H9 (cell line): ENCODE measurements around the gene ASCL3. TPM values are rescaled to one million over a fixed set of nuclear protein-coding genes. Genes with fewer than 3 reads are reported as not detected.
A peak's percentile ranks its signal among the peaks of the same experiment; 100 is the strongest.

Source experiments
- DNase-seq: peaks from one replicate; pipeline ENCODE4 v3.0.0-alpha.2; 2017
- H2AFZ ChIP-seq: one replicate; pipeline ENCODE4 v1.6.1; 2013; ENCODE audit warnings: mild to moderate bottlenecking, low read length, control low read depth, moderate library complexity
- H2AK5ac ChIP-seq: 2 replicates; pipeline ENCODE4 v1.6.1; 2013; ENCODE audit warnings: low read length, control low read depth, mixed read lengths; ENCODE audit not compliant: insufficient read length
- H2BK120ac ChIP-seq: one replicate; pipeline ENCODE4 v1.6.1; 2013; ENCODE audit warnings: low read depth, mild to moderate bottlenecking, low read length, control low read depth, inconsistent platforms; ENCODE audit not compliant: poor library complexity, severe bottlenecking
- H2BK12ac ChIP-seq: 2 replicates; pipeline ENCODE4 v1.6.1; 2013; ENCODE audit warnings: low read length, control low read depth, mixed read lengths, low read depth; ENCODE audit not compliant: insufficient read length
- H2BK15ac ChIP-seq: 2 replicates; pipeline ENCODE4 v1.6.1; 2013; ENCODE audit warnings: low read depth, low read length, control low read depth
- H2BK20ac ChIP-seq: one replicate; pipeline ENCODE4 v1.6.1; 2013; ENCODE audit warnings: low read depth, mild to moderate bottlenecking, low read length, control low read depth, inconsistent platforms; ENCODE audit not compliant: poor library complexity, severe bottlenecking
- H2BK5ac ChIP-seq: 2 replicates; pipeline ENCODE4 v1.6.1; 2013; ENCODE audit warnings: low read length, control low read depth, mixed read lengths; ENCODE audit not compliant: insufficient read length
- H3K14ac ChIP-seq: 2 replicates; pipeline ENCODE4 v1.6.1; 2013; ENCODE audit warnings: low read length, control low read depth; ENCODE audit not compliant: insufficient read depth
- H3K18ac ChIP-seq: 2 replicates; pipeline ENCODE4 v1.6.1; 2013; ENCODE audit warnings: low read depth, mild to moderate bottlenecking, mixed read lengths, low read length, control low read depth; ENCODE audit not compliant: insufficient read length
- H3K23ac ChIP-seq: 2 replicates; pipeline ENCODE4 v1.6.1; 2013; ENCODE audit warnings: low read length, control low read depth, mixed read lengths, low read depth; ENCODE audit not compliant: insufficient read length
- H3K23me2 ChIP-seq: 2 replicates; pipeline ENCODE4 v1.6.1; 2013; ENCODE audit warnings: low read depth, mild to moderate bottlenecking, mixed read lengths, low read length, control low read depth; ENCODE audit not compliant: insufficient read length, poor library complexity, severe bottlenecking
- H3K27ac ChIP-seq: 2 replicates; pipeline ENCODE4 v1.5.1; 2013; ENCODE audit warnings: low read length, control low read depth, mixed read lengths, low read depth; ENCODE audit not compliant: insufficient read length
- H3K27me3 ChIP-seq: 2 replicates; pipeline ENCODE4 v1.6.1; 2013; ENCODE audit warnings: low read length, control low read depth, inconsistent platforms; ENCODE audit not compliant: insufficient read depth
- H3K4ac ChIP-seq: 2 replicates; pipeline ENCODE4 v1.6.1; 2013; ENCODE audit warnings: low read depth, mild to moderate bottlenecking, control low read depth, inconsistent platforms, low read length, moderate library complexity
- H3K4me1 ChIP-seq: 2 replicates; pipeline ENCODE4 v1.6.1; 2013; ENCODE audit warnings: low read length, control low read depth, inconsistent platforms; ENCODE audit not compliant: insufficient read depth
- H3K4me2 ChIP-seq: 2 replicates; pipeline ENCODE4 v1.6.1; 2013; ENCODE audit warnings: low read length, control low read depth, mixed read lengths; ENCODE audit not compliant: insufficient read length, insufficient read depth
- H3K56ac ChIP-seq: 2 replicates; pipeline ENCODE4 v1.6.1; 2013; ENCODE audit warnings: low read depth, mild to moderate bottlenecking, mixed read lengths, low read length, control low read depth; ENCODE audit not compliant: insufficient read length
- H3K79me1 ChIP-seq: 2 replicates; pipeline ENCODE4 v1.6.1; 2013; ENCODE audit warnings: low read depth, mild to moderate bottlenecking, moderate library complexity, low read length, control low read depth, inconsistent platforms; ENCODE audit not compliant: insufficient read depth, poor library complexity, severe bottlenecking
- H3K79me2 ChIP-seq: 2 replicates; pipeline ENCODE4 v1.6.1; 2013; ENCODE audit warnings: low read length, control low read depth, inconsistent platforms; ENCODE audit not compliant: insufficient read depth
- H3K9ac ChIP-seq: 2 replicates; pipeline ENCODE4 v1.6.1; 2013; ENCODE audit warnings: low read length, control low read depth, mixed read lengths; ENCODE audit not compliant: insufficient read length; ENCODE audit errors: extremely low read depth
- H3K9me3 ChIP-seq: one replicate; pipeline ENCODE4 v1.6.1; 2013; ENCODE audit warnings: low read depth, low read length, inconsistent platforms; ENCODE audit not compliant: control insufficient read depth
- H3T11ph ChIP-seq: one replicate; pipeline ENCODE4 v1.6.1; 2013; ENCODE audit warnings: mild to moderate bottlenecking, low read length, control low read depth, inconsistent platforms
- H4K20me1 ChIP-seq: one replicate; pipeline ENCODE4 v1.6.1; 2013; ENCODE audit not compliant: control insufficient read depth, insufficient read length, insufficient read depth
- H4K5ac ChIP-seq: 2 replicates; pipeline ENCODE4 v1.6.1; 2013; ENCODE audit warnings: low read depth, mild to moderate bottlenecking, mixed read lengths, low read length, control low read depth; ENCODE audit not compliant: insufficient read length
- H4K8ac ChIP-seq: replicated peaks from 2 replicates; pipeline ENCODE4 v1.6.1; 2013; ENCODE audit warnings: low read length, control low read depth, mixed read lengths, low read depth; ENCODE audit not compliant: insufficient read length
- H4K91ac ChIP-seq: 2 replicates; pipeline ENCODE4 v1.6.1; 2013; ENCODE audit warnings: low read depth, mild to moderate bottlenecking, moderate library complexity, mixed read lengths, low read length, control low read depth; ENCODE audit not compliant: insufficient read length
- H3K27ac Mint-ChIP-seq, 3 experiments: 2 replicates in 2 of 3; 3 replicates in 1 of 3; pipeline ENCODE4 v1.8.0; 2020 to 2021; ENCODE audit warnings: mixed read lengths in 3 of 3, mild to moderate bottlenecking in 1 of 3, moderate library complexity in 1 of 3
- H3K27me3 Mint-ChIP-seq: 2 replicates; pipeline ENCODE4 v1.8.0; 2021; ENCODE audit warnings: low read depth, mild to moderate bottlenecking, moderate library complexity, mixed read lengths
- H3K36me3 Mint-ChIP-seq, 3 experiments: 2 replicates in 2 of 3; 3 replicates in 1 of 3; pipeline ENCODE4 v1.8.0; 2020 to 2021; ENCODE audit warnings: low read depth in 3 of 3, mixed read lengths in 3 of 3; ENCODE audit not compliant: insufficient read depth in 1 of 3
- H3K4me1 Mint-ChIP-seq, 2 experiments: 2 replicates each; pipeline ENCODE4 v1.8.0; 2020; ENCODE audit warnings: mixed read lengths in 2 of 2
- H3K4me3 Mint-ChIP-seq, 2 experiments: 2 replicates in 1 of 2; 3 replicates in 1 of 2; pipeline ENCODE4 v1.8.0; 2020 to 2021; ENCODE audit warnings: mild to moderate bottlenecking in 2 of 2, mixed read lengths in 2 of 2, moderate library complexity in 1 of 2
- H3K9me3 Mint-ChIP-seq, 2 experiments: 2 replicates in 1 of 2; 3 replicates in 1 of 2; pipeline ENCODE4 v1.8.0; 2020; ENCODE audit warnings: mild to moderate bottlenecking in 2 of 2, mixed read lengths in 2 of 2, moderate library complexity in 1 of 2
- WGBS: extraction: QIAGEN DNeasy Blood & Tissue Kit; methylation state at CpG from one replicate; pipeline ENCODE4 v1.1.7; 2013; ENCODE audit warnings: missing lambda C conversion rate, low lambda C conversion rate, mixed read lengths; ENCODE audit not compliant: insufficient read length; ENCODE audit errors: extremely low coverage; 5-methylcytosine and 5-hydroxymethylcytosine counted together
- total RNA-seq: library from RNA; stranded (reverse); gene quantifications from 2 replicates; pipeline ENCODE4 v1.2.1, GENCODE V29; 2021
- TF ChIP-seq, protein P1 (sequence below): fragments of 200-600 bp; sonication (generic); conservative IDR thresholded peaks from 3 replicates; pipeline ENCODE4 v1.8.0; 2021; ENCODE audit warnings: antibody characterized with exemption, mild to moderate bottlenecking

The ASCL3 gene
- total RNA-seq, 1 experiment from 2014 or later, result not detected

DNA sequence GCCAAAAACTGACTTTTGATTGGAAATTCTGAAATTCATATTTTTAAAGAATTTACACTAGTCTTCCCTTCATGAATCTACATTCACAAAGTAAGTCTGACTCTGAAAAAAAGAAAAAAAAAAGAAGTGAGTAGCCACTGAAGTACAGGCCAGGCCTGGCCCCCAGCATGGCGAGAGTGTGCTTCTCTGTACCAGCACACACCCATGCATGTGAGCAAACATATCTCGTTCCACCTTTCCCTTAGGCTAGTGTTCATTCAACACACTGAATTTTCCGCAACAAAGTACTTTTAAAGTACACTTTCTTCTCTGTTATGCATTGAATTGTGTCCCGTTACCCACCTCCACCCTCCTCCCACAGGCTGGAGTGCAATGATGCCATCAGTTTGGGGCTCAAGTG is 14.6 kb downstream of the ASCL3 start:
- Histone ChIP-seq H3K18ac (no peak overlapping the region), H2BK15ac (no peak overlapping the region), H2AFZ (no peak overlapping the region), H2BK5ac (no peak overlapping the region), H3K4me1 (peaks cover 5% of the 10 kb centered on the region; the same call in 1 of the 2 replicates), H3K4ac (no peak overlapping the region), H4K20me1 (no peaks in the 10 kb centered on the region), H3K27me3 (no peaks in the 10 kb centered on the region), H3K56ac (no peak overlapping the region), H3T11ph (no peak overlapping the region), H3K79me1 (no peaks in the 10 kb centered on the region), H3K4me2 (no peak overlapping the region), H3K9ac (no peak overlapping the region), H2BK20ac (no peak overlapping the region), H3K23ac (no peak overlapping the region), H3K79me2 (no peaks in the 10 kb centered on the region), H3K23me2 (no peaks in the 10 kb centered on the region), H2BK12ac (no peak overlapping the region), H4K91ac (no peak overlapping the region), H4K5ac (no peak overlapping the region), H4K8ac (no peak overlapping the region), H3K14ac (no peak overlapping the region), H3K9me3 (no peaks in the 10 kb centered on the region), H2BK120ac (no peak overlapping the region), H3K27ac (no peak overlapping the region), H2AK5ac (no peak overlapping the region)
- Mint-ChIP-seq H3K36me3 (peaks cover 0 to 3% (median 3%) of the 10 kb centered on the region in 3 experiments; a peak in 3 of 7 replicates), H3K27ac (peak overlapping the region in 1 of 3 experiments; percentile 29; a peak in 1 of 7 replicates), H3K27me3 (peaks cover 1% of the 10 kb centered on the region; the same call in 1 of the 2 replicates), H3K9me3 (no peaks in the 10 kb centered on the region), H3K4me3 (no peak overlapping the region), H3K4me1 (peaks cover 4 to 7% of the 10 kb centered on the region in 2 experiments; a peak in 3 of 4 replicates)
- DNase-seq, result no peak
- no CpG with 5 or more reads among the region's 4 CpGs for WGBS
- TF ChIP-seq, protein P1, sequence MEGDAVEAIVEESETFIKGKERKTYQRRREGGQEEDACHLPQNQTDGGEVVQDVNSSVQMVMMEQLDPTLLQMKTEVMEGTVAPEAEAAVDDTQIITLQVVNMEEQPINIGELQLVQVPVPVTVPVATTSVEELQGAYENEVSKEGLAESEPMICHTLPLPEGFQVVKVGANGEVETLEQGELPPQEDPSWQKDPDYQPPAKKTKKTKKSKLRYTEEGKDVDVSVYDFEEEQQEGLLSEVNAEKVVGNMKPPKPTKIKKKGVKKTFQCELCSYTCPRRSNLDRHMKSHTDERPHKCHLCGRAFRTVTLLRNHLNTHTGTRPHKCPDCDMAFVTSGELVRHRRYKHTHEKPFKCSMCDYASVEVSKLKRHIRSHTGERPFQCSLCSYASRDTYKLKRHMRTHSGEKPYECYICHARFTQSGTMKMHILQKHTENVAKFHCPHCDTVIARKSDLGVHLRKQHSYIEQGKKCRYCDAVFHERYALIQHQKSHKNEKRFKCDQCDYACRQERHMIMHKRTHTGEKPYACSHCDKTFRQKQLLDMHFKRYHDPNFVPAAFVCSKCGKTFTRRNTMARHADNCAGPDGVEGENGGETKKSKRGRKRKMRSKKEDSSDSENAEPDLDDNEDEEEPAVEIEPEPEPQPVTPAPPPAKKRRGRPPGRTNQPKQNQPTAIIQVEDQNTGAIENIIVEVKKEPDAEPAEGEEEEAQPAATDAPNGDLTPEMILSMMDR, result no peak
